Prostate gland (tissue), 2 donors: ENCODE measurements around the gene HCK. TPM values are rescaled to one million over a fixed set of nuclear protein-coding genes. Genes with fewer than 3 reads are reported as not detected.

Experiments
- DNase-seq: peaks from one replicate; pipeline ENCODE4 v3.0.0-alpha.2; 2019; ENCODE audit warnings: low spot score
- H3K27ac ChIP-seq, 2 donors: fragments of 200-600 bp; sonication (generic); 2 replicates each; pipeline ENCODE4 v1.5.1; 2017 to 2019
- H3K27me3 ChIP-seq: fragments of 200-600 bp; sonication (generic); replicated peaks from 2 replicates; pipeline ENCODE4 v1.5.1; 2019; ENCODE audit not compliant: insufficient read depth
- H3K36me3 ChIP-seq, 2 donors: fragments of 200-600 bp; sonication (generic); 1 replicate in 1 of 2; 2 replicates in 1 of 2; pipeline versions ENCODE4 v1.5.1 to v1.8.1; 2017 to 2019
- H3K4me1 ChIP-seq: fragments of 200-600 bp; sonication (generic); replicated peaks from 2 replicates; pipeline ENCODE4 v1.5.1; 2019
- H3K4me3 ChIP-seq, 2 donors: fragments of 200-600 bp; sonication (generic); 2 replicates each; pipeline ENCODE4 v1.5.1; 2017 to 2019
- H3K9me3 ChIP-seq: fragments of 200-600 bp; sonication (generic); 2 replicates; pipeline ENCODE4 v1.5.1; 2017
- POLR2A ChIP-seq: fragments of 450-650 bp; IDR thresholded peaks from one replicate; pipeline ENCODE4 v1.6.1; 2016; ENCODE audit warnings: antibody characterized with exemption, mild to moderate bottlenecking
- POLR2AphosphoS5 ChIP-seq: sonication (generic); formaldehyde crosslinking; IDR thresholded peaks from one replicate; pipeline ENCODE4 v1.6.1; 2017; ENCODE audit warnings: antibody characterized with exemption
- WGBS: methylation state at CpG from one replicate; pipeline ENCODE4 v1.1.5; 2018; 5-methylcytosine and 5-hydroxymethylcytosine counted together
- intact Hi-C: fragments of 100-400 bp; cut with DNase I; formaldehyde crosslinking; loops from one replicate; pipeline ENCODE4 v1.14.2; 2022
- total RNA-seq, 2 donors: library from RNA; depleted of rRNA; stranded (reverse); fragments of >200 nt; gene quantifications; one replicate each; pipeline ENCODE4 v1.1.0, GENCODE V29; 2016
- TF ChIP-seq, protein P1 (sequence below), 4 experiments: fragments of 200-600 bp in 2 of 4; fragments of 450-650 bp in 2 of 4; sonication (generic) in 2 of 4; IDR thresholded peaks; 1 replicate in 3 of 4; 2 replicates in 1 of 4; pipeline ENCODE4 v1.5.1; 2016 to 2019; ENCODE audit warnings: antibody characterized with exemption in 4 of 4, mild to moderate bottlenecking in 2 of 4, moderate library complexity in 2 of 4

Gene HCK
- total RNA-seq, 2 donors from 2014 or later = 3.1 to 6.0 TPM

DNA sequence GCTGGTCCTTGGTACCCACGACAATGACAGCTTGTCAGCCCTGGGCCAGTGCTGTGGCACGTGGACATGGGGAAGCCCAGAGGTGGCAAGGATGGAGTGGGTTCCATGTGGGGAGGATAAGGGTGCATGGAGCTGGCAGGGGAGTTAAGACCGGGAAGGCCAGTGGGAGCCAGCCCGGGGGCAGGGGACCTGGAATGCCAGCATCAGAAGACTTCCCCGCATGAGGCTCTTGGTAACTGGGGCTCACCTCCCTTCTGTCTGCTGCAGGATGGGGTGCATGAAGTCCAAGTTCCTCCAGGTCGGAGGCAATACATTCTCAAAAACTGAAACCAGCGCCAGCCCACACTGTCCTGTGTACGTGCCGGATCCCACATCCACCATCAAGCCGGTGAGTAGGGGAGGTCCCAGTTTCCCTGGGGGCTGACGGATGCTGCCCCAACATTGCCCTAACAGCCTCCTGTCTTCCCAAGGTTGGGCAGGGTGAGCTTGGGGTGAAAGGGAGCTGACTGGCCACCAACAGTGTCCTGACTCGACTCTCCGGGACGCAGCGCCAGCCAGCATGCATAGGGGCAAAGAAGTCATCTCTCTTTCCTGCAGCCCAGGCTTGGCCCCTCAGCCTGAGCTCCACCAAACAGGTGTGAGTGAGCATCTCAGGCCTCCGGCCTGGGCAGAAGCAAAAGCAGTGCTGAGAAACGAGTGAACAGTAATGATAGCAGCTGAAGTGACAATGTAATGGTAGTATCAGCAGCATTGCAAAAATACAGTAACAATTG is 19.5 kb downstream of the HCK start:
- no peak for TF ChIP-seq POLR2AphosphoS5
- TF ChIP-seq POLR2A = no peak
- TF ChIP-seq, protein P1, sequence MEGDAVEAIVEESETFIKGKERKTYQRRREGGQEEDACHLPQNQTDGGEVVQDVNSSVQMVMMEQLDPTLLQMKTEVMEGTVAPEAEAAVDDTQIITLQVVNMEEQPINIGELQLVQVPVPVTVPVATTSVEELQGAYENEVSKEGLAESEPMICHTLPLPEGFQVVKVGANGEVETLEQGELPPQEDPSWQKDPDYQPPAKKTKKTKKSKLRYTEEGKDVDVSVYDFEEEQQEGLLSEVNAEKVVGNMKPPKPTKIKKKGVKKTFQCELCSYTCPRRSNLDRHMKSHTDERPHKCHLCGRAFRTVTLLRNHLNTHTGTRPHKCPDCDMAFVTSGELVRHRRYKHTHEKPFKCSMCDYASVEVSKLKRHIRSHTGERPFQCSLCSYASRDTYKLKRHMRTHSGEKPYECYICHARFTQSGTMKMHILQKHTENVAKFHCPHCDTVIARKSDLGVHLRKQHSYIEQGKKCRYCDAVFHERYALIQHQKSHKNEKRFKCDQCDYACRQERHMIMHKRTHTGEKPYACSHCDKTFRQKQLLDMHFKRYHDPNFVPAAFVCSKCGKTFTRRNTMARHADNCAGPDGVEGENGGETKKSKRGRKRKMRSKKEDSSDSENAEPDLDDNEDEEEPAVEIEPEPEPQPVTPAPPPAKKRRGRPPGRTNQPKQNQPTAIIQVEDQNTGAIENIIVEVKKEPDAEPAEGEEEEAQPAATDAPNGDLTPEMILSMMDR (IDR thresholded peaks at IDR 0.05) = no peak
- intact Hi-C loops = no loop called here
- WGBS = 83% methylated on average over 17 of the region's 17 CpGs

DNA sequence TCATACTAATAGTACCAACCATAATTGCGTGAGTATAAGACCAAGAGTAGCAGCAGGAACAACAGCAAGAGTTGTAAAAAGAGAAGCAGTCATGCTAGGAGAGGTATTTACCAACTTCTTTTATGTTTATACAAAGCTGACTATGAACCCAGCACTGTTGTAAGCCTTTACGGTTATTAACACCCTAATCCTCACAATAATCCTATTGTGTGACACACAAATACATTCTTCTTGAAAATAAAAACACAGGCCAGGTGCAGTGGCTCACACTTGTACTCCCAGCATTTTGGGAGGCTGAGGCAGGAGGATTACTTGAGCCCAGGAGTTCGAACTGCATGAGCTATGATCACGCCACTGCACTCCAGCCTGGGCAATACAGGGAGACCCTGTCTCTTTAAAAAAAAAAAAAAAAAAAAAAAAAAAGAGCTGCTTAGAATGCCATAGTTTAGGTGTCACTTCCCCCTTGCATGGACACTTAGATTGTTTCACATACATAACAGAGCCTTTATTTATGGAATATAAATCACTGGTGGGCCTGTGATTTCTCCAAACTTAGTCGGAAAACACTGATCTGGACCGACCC is 20.2 kb downstream of the HCK start:
- no peaks in the 10 kb centered on the region for H3K27me3 ChIP-seq

More for the DNA sequence above, 19.5 kb downstream of the HCK start:
- DNase-seq = no peak
- H3K36me3 ChIP-seq = no peaks in the 10 kb centered on the region
- no peaks in the 10 kb centered on the region for H3K4me1 ChIP-seq
- H3K4me3 ChIP-seq = no peak overlapping the region
- H3K9me3 ChIP-seq = no peaks in the 10 kb centered on the region
- no peak overlapping the region for H3K27ac ChIP-seq
- H3K27me3 ChIP-seq = no peaks in the 10 kb centered on the region

DNA sequence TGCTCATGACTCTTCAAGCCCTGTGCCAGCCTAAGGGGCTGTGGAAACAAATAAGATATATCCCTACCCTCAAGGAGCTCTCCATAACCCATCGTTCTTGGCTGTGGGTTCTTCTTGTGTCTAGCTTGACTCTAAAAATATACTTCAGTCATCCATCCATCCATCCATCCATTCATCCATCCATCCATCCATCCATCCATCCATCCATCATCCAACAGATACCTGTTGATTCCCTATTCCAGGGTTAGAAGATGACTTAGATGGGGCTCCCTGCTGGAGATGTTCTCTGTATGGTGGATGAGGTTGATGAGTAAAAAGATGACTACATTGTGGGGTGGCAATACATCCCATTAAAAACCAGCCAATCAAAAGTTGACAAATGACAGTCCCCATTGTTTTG is 23.5 kb downstream of the HCK start:
- TF ChIP-seq POLR2A (no peak), POLR2AphosphoS5 (no peak)
- TF ChIP-seq, protein P1 (IDR thresholded peaks at IDR 0.05) = no peak
- WGBS = 86% methylated on average over 1 of the region's 1 CpG
- Histone ChIP-seq H3K27ac (no peak overlapping the region), H3K4me1 (no peaks in the 10 kb centered on the region), H3K4me3 (no peak overlapping the region), H3K36me3 (no peaks in the 10 kb centered on the region), H3K9me3 (no peaks in the 10 kb centered on the region), H3K27me3 (no peaks in the 10 kb centered on the region)
- intact Hi-C loops = no loop called here
- no peak for DNase-seq

More for the DNA sequence above, 20.2 kb downstream of the HCK start:
- no peak overlapping the region for H3K27ac ChIP-seq
- H3K9me3 ChIP-seq = no peaks in the 10 kb centered on the region
- intact Hi-C loops = no loop called here
- DNase-seq = no peak
- H3K4me3 ChIP-seq = no peak overlapping the region
- no peaks in the 10 kb centered on the region for H3K4me1 ChIP-seq
- H3K36me3 ChIP-seq = no peaks in the 10 kb centered on the region
- 80% methylated on average over 6 of the region's 6 CpGs for WGBS
- no peak for TF ChIP-seq POLR2AphosphoS5
- TF ChIP-seq, protein P1 (IDR thresholded peaks at IDR 0.05) = no peak
- TF ChIP-seq POLR2A = no peak

DNA sequence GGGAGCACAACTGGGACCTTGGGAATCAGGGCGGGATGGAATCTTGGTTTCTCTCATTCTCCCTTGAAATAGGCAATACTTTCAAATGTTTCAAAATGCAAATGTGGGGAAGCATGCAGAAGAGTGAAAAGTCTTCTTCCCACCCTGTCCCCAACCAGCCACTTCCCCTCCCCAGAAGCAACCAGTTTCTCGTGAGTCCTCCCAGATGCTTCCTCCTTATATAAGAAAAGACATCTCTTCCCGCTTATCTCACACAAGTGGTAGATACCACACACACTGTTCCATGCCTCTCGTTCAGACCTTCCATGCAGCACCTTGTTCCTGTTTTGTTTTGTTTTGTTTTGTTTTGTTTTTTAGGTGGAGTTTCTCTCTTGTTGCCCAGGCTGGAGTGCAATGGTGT is 25.1 kb downstream of the HCK start:
- Histone ChIP-seq H3K4me3 (no peak overlapping the region), H3K27me3 (no peaks in the 10 kb centered on the region), H3K4me1 (no peaks in the 10 kb centered on the region), H3K27ac (no peak overlapping the region), H3K36me3 (no peaks in the 10 kb centered on the region), H3K9me3 (no peaks in the 10 kb centered on the region)
- TF ChIP-seq POLR2A (no peak), POLR2AphosphoS5 (no peak)
- TF ChIP-seq, protein P1 (IDR thresholded peaks at IDR 0.05) = no peak
- DNase-seq = no peak
- 78% methylated on average over 4 of the region's 4 CpGs for WGBS
- intact Hi-C loops = no loop called here

DNA sequence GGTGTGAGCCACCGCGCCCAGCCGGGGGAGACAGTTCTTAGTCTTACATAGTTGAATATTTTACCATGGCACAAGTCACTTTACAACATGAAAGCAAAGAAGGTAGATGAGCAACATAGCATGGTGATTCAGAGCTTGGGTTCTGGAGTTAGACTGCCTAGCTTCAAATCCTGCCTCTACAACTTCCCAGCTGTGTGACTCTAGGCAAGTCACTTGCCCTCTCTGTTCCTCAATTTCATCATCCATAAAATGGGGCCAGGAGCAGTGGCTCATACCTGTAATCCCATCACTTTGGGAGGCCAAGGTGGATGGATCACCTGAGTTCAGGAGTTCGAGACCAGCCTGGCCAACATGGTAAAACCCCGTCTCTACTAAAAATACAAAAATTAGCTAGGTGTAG is 26.3 kb downstream of the HCK start:
- TF ChIP-seq POLR2A (no peak), POLR2AphosphoS5 (no peak)
- TF ChIP-seq, protein P1 (IDR thresholded peaks at IDR 0.05) = no peak
- no peak overlapping the region for H3K4me3 ChIP-seq
- intact Hi-C loops = no loop called here
- no peaks in the 10 kb centered on the region for H3K9me3 ChIP-seq
- no peaks in the 10 kb centered on the region for H3K36me3 ChIP-seq
- no peak for DNase-seq
- H3K27ac ChIP-seq = no peak overlapping the region
- H3K27me3 ChIP-seq = no peaks in the 10 kb centered on the region
- WGBS = 95% methylated on average over 5 of the region's 5 CpGs
- H3K4me1 ChIP-seq = no peaks in the 10 kb centered on the region
